PFSK-1 (cell line): ENCODE measurements around the gene RIC8A.
A peak's percentile ranks its signal among the peaks of the same experiment; 100 is the strongest.

Experiments
- FOXP2 ChIP-seq: optimal IDR thresholded peaks from 2 replicates; pipeline ENCODE3; 2011; ENCODE audit warnings: borderline replicate concordance, control low read depth, inconsistent platforms; ENCODE audit not compliant: insufficient read depth; ENCODE audit errors: extremely low read length, extremely low read depth
- POLR2AphosphoS5 ChIP-seq: IDR thresholded peaks from 2 replicates; pipeline ENCODE4 v1.6.1; 2012; ENCODE audit warnings: low read depth, mild to moderate bottlenecking, control low read depth, low read length, moderate library complexity
- SIN3A ChIP-seq: IDR thresholded peaks from 2 replicates; pipeline ENCODE4 v1.6.1; 2012; ENCODE audit warnings: mild to moderate bottlenecking, low read length, moderate library complexity, borderline replicate concordance; ENCODE audit not compliant: insufficient read depth
- TAF1 ChIP-seq: IDR thresholded peaks from 2 replicates; pipeline ENCODE4 v1.6.1; 2012; ENCODE audit warnings: low read length, control low read depth, borderline replicate concordance; ENCODE audit not compliant: insufficient read depth
- TF ChIP-seq, protein P1 (sequence below), 2 experiments: IDR thresholded peaks; 2 replicates each; pipeline versions ENCODE4 v1.6.1 to v1.8.0; 2011 to 2012; ENCODE audit warnings: low read depth in 2 of 2, low read length in 2 of 2, control low read depth in 1 of 2, inconsistent platforms in 1 of 2, mild to moderate bottlenecking in 1 of 2, moderate library complexity in 1 of 2; ENCODE audit not compliant: insufficient read depth in 1 of 2

The RIC8A gene

DNA sequence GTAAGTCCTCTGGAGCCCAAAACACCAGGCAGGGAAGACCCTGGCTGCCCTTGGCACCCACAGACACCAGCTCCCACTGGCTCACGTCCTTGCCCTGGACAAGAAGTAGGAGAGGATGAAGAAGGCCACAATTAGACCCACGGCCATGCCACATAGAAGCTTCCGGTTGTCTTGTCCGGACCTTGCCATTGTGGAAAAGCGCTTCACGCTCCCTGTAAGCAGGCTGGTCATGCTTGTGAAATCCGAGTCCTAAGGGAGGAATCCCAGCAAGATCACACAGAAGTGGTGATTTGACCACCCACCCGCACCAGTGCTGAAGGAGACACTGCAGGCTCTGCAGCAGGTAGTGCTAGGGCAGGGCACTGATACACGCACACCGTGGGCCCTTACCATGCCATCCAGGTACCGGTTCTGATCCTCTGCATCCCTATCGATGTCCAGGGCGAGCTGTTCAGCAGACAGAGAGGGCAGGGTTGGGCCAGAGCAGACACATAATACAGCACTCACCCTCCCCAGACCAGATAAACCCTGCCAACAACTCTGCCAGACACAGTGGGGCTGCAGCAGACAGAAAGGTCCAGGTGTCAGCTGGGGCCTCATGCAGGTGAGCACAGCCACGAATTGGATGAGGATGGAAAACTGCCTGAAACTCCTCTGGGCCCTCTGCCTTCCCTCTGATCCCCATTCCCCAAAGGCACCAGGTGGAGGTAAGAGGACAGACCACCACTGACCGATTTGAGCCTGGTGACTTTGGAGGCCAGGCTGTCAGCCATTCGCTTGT is 2.1 kb upstream of the RIC8A start:
- no peak for TF ChIP-seq TAF1
- TF ChIP-seq SIN3A: no peak
- TF ChIP-seq POLR2AphosphoS5: no peak

DNA sequence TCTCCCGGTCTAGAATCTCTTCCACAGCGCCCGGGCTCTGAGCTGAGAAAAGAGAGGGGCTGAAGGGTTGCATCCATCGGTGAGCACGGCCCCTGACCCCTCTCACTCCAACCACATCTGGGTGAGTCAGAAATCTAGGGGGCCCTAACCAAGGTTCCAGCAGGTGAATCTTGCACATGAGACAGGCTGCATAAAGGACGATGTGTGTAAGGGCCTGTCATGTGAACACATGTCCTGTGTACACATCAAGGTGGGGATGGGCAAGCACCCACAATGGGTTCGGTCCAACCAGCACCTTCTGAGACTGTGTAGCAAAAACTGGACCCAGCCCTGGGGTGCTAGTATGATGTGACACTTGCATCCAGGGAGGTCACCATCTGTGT is 1.5 kb upstream of the RIC8A start:
- TF ChIP-seq TAF1: no peak
- TF ChIP-seq, protein P1, sequence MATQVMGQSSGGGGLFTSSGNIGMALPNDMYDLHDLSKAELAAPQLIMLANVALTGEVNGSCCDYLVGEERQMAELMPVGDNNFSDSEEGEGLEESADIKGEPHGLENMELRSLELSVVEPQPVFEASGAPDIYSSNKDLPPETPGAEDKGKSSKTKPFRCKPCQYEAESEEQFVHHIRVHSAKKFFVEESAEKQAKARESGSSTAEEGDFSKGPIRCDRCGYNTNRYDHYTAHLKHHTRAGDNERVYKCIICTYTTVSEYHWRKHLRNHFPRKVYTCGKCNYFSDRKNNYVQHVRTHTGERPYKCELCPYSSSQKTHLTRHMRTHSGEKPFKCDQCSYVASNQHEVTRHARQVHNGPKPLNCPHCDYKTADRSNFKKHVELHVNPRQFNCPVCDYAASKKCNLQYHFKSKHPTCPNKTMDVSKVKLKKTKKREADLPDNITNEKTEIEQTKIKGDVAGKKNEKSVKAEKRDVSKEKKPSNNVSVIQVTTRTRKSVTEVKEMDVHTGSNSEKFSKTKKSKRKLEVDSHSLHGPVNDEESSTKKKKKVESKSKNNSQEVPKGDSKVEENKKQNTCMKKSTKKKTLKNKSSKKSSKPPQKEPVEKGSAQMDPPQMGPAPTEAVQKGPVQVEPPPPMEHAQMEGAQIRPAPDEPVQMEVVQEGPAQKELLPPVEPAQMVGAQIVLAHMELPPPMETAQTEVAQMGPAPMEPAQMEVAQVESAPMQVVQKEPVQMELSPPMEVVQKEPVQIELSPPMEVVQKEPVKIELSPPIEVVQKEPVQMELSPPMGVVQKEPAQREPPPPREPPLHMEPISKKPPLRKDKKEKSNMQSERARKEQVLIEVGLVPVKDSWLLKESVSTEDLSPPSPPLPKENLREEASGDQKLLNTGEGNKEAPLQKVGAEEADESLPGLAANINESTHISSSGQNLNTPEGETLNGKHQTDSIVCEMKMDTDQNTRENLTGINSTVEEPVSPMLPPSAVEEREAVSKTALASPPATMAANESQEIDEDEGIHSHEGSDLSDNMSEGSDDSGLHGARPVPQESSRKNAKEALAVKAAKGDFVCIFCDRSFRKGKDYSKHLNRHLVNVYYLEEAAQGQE (IDR thresholded peaks at IDR 0.05; ENCODE audit: insufficient read depth in 1 of 2, low read depth in 2 of 2, low read length in 2 of 2): no peak
- TF ChIP-seq FOXP2: no peak
- TF ChIP-seq POLR2AphosphoS5: no peak; the same call in 1 of the 2 replicates
- no peak for TF ChIP-seq SIN3A

DNA sequence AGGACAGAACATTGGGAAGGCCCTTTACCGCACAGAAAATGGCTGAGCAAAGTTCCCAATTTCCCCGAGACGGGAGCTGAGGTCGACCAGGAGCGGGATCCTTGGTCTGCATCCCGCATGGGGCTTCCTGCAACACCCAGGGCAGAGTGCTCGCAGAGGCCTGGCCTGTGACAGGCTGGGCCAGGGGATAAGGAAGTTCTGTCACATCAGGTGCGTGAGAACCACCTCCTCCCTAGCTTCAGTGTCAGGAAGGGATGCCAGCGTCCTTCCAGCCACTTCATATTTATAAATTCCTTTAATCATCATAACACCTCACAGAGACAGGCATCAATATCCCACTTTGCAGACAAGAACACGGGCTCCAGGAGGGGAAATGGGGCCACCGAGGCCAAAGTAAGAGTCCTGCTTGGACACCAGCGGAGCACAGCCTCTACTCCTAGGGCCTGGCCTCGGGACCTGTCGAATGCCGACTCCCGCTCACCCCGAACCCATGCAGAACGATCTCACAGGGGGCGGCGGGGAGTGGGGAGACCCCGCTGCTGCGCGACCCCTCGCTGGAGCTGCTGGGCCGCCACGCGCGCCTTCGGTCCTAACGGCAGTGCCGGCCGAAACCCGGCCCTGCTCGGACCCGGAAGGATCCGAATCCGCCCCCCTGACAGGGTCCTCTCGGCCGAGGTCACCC is 841 bp upstream of the RIC8A start:
- TF ChIP-seq POLR2AphosphoS5 (peak; percentile 16; the same call in 1 of the 2 replicates), FOXP2 (no peak), SIN3A (0 out of 2 replicates have a peak, but pooled peaks have one; percentile 11), TAF1 (no peak)
- TF ChIP-seq, protein P1 (IDR thresholded peaks at IDR 0.05; ENCODE audit: insufficient read depth in 1 of 2, low read depth in 2 of 2, low read length in 2 of 2): no peak

DNA sequence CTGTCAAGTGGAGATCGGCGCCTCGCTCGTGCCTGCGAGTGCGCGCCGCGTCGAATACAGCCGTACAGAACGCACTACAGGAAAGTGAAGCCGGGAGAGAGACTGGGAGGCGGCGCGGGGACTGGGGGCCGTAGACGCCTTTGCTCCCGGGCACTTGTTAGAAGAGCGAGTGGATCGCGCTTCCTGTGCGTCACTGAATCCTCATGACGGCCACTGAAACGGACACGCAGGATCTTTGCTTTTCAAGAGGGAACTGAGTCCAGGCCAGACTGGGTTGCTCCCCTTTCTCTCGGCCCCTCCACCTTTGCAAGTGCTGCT is 314 bp downstream of the RIC8A start:
- TF ChIP-seq SIN3A: no peak
- no peak for TF ChIP-seq FOXP2
- TF ChIP-seq, protein P1 (IDR thresholded peaks at IDR 0.05; ENCODE audit: insufficient read depth in 1 of 2, low read depth in 2 of 2, low read length in 2 of 2): no peak
- TF ChIP-seq POLR2AphosphoS5: no peak
- no peak for TF ChIP-seq TAF1

DNA sequence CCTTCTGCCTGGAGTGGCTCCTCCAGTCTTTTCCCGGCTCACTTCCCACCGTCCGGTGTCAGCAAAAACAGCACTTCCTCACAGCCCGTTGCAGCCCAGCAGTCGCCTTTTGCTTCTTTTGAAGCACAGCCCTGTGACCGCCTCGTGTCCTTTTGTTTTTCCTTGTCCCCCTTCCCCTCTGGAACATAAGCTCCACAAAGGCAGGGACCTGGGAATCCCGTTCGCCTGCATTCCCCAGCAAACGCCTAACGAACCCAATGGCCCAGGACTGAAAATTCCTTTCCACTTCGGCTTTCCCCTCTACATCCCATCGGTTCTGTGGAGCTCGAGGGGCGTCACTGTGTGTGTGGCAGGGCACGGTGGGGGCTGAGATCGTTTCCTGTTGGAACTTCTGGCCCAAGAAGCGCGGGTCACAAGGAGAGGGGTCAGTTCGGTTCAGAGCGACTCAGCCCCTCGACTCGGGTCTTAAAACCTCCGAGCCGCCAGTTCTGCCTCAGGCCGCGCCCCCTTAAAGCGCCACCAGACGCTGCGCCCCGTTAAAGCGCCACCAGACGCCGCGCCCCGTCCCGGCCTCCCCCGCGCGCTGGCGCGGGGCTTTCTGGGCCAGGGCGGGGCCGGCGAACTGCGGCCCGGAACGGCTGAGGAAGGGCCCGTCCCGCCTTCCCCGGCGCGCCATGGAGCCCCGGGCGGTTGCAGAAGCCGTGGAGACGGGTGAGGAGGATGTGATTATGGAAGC is 841 bp downstream of the RIC8A start:
- TF ChIP-seq SIN3A: peak; percentile 86
- TF ChIP-seq POLR2AphosphoS5: peak; percentile 75; the same call in 1 of the 2 replicates
- peak; percentile 77 for TF ChIP-seq TAF1
- TF ChIP-seq, protein P1 (IDR thresholded peaks at IDR 0.05; ENCODE audit: insufficient read depth in 1 of 2, low read depth in 2 of 2, low read length in 2 of 2): 0 out of 4 replicates have a peak, but pooled peaks of 1 of the 2 experiments have one; percentile 69
- no peak for TF ChIP-seq FOXP2
